Fibroblast of the aortic adventitia (primary cell): Measurements from ENCODE around the gene AKR1B1. TPM values are rescaled to one million over a fixed set of nuclear protein-coding genes. Genes with fewer than 3 reads are reported as not detected.

ENCODE experiments used
- DNase-seq: peaks from one replicate; pipeline ENCODE4 v3.0.0-alpha.2; 2010; ENCODE audit warnings: low read depth
- H3K4me3 ChIP-seq: 2 replicates; pipeline ENCODE4 v1.5.1; 2011; ENCODE audit warnings: low read depth, mild to moderate bottlenecking, control low read depth, low read length, moderate library complexity
- total RNA-seq: library from RNA; depleted of rRNA; stranded (reverse); fragments of >200 nt; gene quantifications from 2 replicates; pipeline ENCODE4 v1.2.3, GENCODE V29; 2012; ENCODE audit warnings: low replicate concordance
- TF ChIP-seq, protein P1 (sequence below): IDR thresholded peaks from 2 replicates; pipeline ENCODE4 v1.5.1; 2011; ENCODE audit warnings: mild to moderate bottlenecking, low read length, control low read depth, inconsistent platforms; ENCODE audit not compliant: insufficient read depth

Gene AKR1B1
- total RNA-seq, 1 donor = 167 TPM

DNA sequence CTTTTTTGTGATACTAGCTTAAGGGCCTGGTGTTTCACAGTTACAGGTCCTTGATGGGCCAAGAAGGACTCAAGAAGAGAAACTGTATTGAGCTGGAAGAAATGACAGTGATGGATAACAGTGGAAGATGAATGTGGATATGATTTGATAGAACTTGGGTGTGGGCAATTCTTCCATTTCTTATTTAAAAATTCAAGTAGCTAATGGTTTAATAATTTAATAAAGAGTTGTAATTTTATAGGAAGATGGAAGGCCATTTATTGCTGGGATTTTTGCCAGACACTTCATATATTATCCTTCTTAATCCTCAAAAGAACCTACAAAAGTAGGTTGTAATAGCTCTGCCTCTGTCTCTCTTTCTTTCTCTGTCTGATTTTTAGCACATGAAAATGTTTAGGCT, 21.3 kb upstream of the AKR1B1 start:
- DNase-seq = no peak
- TF ChIP-seq, protein P1, sequence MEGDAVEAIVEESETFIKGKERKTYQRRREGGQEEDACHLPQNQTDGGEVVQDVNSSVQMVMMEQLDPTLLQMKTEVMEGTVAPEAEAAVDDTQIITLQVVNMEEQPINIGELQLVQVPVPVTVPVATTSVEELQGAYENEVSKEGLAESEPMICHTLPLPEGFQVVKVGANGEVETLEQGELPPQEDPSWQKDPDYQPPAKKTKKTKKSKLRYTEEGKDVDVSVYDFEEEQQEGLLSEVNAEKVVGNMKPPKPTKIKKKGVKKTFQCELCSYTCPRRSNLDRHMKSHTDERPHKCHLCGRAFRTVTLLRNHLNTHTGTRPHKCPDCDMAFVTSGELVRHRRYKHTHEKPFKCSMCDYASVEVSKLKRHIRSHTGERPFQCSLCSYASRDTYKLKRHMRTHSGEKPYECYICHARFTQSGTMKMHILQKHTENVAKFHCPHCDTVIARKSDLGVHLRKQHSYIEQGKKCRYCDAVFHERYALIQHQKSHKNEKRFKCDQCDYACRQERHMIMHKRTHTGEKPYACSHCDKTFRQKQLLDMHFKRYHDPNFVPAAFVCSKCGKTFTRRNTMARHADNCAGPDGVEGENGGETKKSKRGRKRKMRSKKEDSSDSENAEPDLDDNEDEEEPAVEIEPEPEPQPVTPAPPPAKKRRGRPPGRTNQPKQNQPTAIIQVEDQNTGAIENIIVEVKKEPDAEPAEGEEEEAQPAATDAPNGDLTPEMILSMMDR = no peak
- no peak overlapping the region for H3K4me3 ChIP-seq

DNA sequence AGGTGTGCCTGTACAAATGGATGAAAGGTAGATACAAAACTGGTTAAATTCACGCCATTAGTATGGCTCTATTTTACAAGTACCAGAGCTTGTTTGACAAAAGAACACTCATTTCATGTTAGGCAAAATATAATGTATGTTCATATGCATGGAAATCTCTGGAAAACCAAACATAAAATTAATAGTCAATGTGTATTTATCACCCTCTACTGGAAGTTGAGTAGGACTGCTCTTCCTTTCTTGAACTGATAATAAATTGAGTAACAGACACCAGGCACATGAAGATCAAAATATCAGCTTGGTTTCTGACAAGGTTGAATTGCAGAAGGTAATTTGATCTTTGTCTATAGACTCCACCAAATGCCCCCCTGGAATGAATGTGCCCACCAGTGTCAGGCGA, 19.8 kb upstream of the AKR1B1 start:
- TF ChIP-seq, protein P1 = peak; percentile 37
- peak; percentile 22 for DNase-seq
- H3K4me3 ChIP-seq = no peak overlapping the region

DNA sequence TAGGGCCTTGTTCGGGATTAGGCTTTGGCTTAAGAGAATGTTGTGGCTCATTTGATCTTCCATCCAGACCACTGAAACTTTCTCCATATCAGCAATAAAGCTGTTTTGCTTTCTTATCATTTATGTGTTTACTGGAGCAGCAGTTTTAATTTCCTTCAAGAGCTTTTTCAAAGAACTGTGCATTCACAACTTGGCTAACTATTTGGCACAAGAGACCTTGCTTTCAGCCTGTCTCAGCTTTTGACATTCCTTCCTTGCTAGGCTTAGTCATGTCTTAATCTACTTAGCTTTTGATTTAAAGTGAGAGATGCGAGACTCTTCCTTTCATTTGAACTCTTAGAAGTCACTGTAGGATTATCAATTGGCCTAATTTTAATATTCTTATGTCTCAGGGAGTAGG, 19.1 kb upstream of the AKR1B1 start:
- no peak overlapping the region for H3K4me3 ChIP-seq
- peak; percentile 67 for DNase-seq
- TF ChIP-seq, protein P1 = no peak

DNA sequence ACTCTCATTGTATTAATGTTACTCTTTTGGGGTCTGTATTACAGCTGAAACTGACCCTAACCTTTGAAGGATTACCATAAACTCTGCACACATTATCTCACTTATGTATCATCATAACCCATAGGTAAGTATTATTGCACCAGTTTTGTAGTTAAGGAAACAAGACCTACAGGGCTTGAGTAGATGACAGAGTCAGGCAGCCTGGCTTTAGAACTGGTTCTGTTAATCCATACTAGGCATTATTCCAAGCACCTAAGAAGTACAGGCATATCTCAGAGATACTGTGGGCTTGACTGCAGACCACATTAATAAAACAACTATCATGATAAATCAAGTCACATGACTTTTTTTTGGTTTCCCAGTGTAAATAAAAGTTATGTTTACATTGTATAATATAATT, 17.1 kb upstream of the AKR1B1 start:
- TF ChIP-seq, protein P1 = no peak
- no peak for DNase-seq
- no peak overlapping the region for H3K4me3 ChIP-seq

DNA sequence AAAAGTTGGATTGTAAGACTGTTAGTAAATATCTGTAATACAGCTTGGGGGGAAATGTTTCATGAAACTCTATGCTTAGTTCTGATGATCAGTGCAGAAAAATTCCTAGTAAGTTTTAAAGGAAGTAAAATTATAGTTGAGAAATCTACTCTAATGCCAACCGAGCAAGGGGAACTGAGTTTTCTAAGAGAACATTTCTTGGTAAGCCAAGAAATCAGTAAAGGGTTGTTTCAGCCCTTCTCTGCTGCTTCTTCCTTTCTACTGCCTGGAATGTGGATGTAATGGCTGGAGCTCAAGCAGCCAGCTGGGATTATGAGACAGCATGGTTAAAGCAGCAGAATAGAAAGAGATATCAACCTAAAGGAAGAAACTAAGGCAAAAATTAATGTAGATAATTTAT, 15.9 kb upstream of the AKR1B1 start:
- no peak for DNase-seq
- no peak overlapping the region for H3K4me3 ChIP-seq
- TF ChIP-seq, protein P1 = no peak

DNA sequence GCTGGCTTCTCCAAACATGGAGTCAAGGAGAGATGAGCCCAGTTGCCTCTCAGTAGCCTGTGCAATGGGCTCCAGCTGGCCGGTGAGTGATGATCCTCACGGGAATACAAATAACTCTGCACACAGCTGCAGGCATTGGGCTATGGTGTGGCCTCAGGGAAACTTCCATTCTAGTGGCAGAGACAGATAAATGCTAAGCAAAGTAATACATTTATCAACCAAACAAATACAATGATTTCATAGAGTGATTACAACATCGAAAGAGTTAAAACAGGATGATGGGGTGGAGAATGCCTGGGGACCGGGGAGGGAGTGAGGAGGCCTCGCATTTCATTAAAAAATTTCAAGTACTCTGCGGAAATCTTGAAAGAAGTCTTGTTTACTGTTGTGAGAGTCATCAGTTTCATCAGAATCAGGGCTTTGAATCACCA, 15.0 kb upstream of the AKR1B1 start:
- no peak overlapping the region for H3K4me3 ChIP-seq
- peak; percentile 45 for DNase-seq
- TF ChIP-seq, protein P1 = no peak

DNA sequence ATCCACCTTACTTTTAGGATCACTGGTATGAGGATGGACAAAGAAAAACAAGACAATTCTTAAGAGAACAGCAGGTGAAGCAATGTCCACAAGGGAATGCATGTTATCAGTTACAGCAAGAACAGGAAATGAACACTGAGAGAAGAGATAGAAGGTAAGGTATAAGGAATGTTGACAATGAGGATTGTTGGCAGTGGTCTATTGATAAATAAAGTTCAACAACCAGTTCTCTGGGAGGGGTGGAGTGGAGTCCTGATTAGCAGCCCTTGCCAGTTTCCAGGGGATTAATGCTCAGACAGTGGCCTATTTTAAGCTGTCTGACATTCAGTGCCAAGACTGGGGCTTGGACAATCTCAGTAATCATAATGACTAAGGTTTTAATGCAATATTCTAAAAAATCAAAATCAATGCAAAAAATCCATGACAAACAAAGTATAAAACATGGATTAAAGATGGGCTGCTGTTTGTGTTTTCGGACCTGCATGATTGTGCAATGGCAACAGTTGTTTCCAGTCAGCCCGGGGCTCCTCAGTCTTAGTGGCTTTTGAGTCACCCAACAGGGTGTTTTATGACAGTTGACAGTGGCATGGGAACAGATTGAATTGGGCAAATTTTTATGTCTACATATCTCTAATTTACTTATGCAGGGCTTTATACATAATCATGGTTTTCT, 13.8 kb upstream of the AKR1B1 start:
- TF ChIP-seq, protein P1 = no peak
- no peak overlapping the region for H3K4me3 ChIP-seq
- DNase-seq = peak; percentile 68
